ENCODE results near the gene STRA8. TPM values are rescaled to one million over a fixed set of nuclear protein-coding genes. Genes with fewer than 3 reads are reported as not detected.

STRA8 gene
- total and polyA plus RNA-seq, 2 donors: 0.16 to 0.28 TPM

DNA sequence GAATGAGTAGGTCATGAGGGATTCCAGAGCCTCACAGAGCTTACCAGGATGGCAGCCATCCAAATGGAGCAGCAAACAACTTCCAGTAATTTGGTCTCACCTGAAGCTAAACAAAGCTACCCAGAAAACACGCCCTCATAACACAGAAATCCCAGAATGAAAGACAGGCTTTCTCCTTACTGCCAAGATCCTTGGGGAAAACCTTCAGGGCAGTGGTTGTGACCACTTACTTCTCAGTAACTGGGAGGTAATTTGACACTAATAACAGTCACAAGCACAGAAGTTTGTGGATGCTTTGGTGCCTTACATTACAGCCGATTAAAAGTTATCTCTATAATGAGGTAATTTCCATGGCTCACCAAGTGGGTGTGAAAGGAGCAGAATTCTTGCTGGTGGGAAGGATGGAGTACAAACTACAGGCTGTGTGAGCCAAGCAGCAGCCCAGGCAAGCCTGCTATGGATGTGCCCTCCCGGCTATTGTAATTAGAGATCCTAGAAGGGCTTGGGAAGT lies 32.8 kb upstream of the STRA8 start:
- no peaks in the 10 kb centered on the region for H3K27me3 ChIP-seq (ENCODE audit: control insufficient read depth in 2 of 2, insufficient read depth in 1 of 2, low read length in 1 of 2)
- peaks cover 43 to 67% of the 10 kb centered on the region in 2 donors for H3K36me3 ChIP-seq (ENCODE audit: control insufficient read depth in 2 of 2, insufficient read depth in 2 of 2, low read length in 1 of 2)
- peak in 1 of 9 donors; percentile 22 for DNase-seq (ENCODE audit: low read depth in 6 of 9, low spot score in 9 of 9)
- H3K27ac ChIP-seq (ENCODE audit: low read depth in 1 of 2, low read length in 1 of 2): peak overlapping the region in 1 of 2 donors; percentile 38
- H3K4me3 ChIP-seq (ENCODE audit: low read length in 2 of 2): no peak overlapping the region
- WGBS: 95% methylated on average over 3 of the region's 3 CpGs
- no peaks in the 10 kb centered on the region for H3K9me3 ChIP-seq (ENCODE audit: control insufficient read depth in 2 of 2, insufficient read depth in 1 of 2, low read length in 1 of 2)
- peaks cover 0 to 4% of the 10 kb centered on the region in 2 donors for H3K4me1 ChIP-seq (ENCODE audit: control insufficient read depth in 2 of 2, insufficient read depth in 2 of 2, low read length in 2 of 2)

DNA sequence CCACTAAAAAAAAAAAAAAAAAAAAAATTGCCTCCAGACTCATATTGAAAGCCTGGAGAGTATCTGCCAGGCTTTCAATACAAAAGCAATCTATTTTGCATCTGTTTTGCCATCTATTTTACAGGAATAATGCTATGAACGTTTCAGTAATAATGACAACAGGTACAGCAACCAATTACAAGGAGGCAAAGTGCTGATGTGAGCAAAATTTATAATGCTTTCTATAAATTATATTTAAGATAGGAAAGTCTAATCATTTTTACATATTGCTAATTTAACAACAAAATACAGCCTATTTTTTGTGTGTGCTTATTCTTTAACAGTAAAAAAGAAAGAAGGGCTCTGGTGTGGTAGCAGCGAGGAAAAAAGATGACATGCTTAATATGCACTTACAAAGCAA lies 32.3 kb upstream of the STRA8 start:
- H3K4me1 ChIP-seq (ENCODE audit: control insufficient read depth in 2 of 2, insufficient read depth in 2 of 2, low read length in 2 of 2): peaks cover 0 to 4% of the 10 kb centered on the region in 2 donors
- peaks cover 39 to 65% of the 10 kb centered on the region in 2 donors for H3K36me3 ChIP-seq (ENCODE audit: control insufficient read depth in 2 of 2, insufficient read depth in 2 of 2, low read length in 1 of 2)
- DNase-seq (ENCODE audit: low read depth in 6 of 9, low spot score in 9 of 9): no peak
- H3K27me3 ChIP-seq (ENCODE audit: control insufficient read depth in 2 of 2, insufficient read depth in 1 of 2, low read length in 1 of 2): no peaks in the 10 kb centered on the region
- 97% methylated on average over 2 of the region's 2 CpGs for WGBS
- no peak overlapping the region for H3K4me3 ChIP-seq (ENCODE audit: low read length in 2 of 2)
- H3K27ac ChIP-seq (ENCODE audit: low read depth in 1 of 2, low read length in 1 of 2): peak overlapping the region in 1 of 2 donors; percentile 38
- no peaks in the 10 kb centered on the region for H3K9me3 ChIP-seq (ENCODE audit: control insufficient read depth in 2 of 2, insufficient read depth in 1 of 2, low read length in 1 of 2)

GRCh38 chr7:135204341-135204749 lies 29.3 kb upstream of the STRA8 start:
- no peak for DNase-seq (ENCODE audit: low read depth in 6 of 9, low spot score in 9 of 9)
- H3K36me3 ChIP-seq (ENCODE audit: control insufficient read depth in 2 of 2, insufficient read depth in 2 of 2, low read length in 1 of 2): peaks cover 18 to 48% of the 10 kb centered on the region in 2 donors
- no peaks in the 10 kb centered on the region for H3K9me3 ChIP-seq (ENCODE audit: control insufficient read depth in 2 of 2, insufficient read depth in 1 of 2, low read length in 1 of 2)
- no peak overlapping the region for H3K4me3 ChIP-seq (ENCODE audit: low read length in 2 of 2)
- H3K27me3 ChIP-seq (ENCODE audit: control insufficient read depth in 2 of 2, insufficient read depth in 1 of 2, low read length in 1 of 2): no peaks in the 10 kb centered on the region
- H3K27ac ChIP-seq (ENCODE audit: low read depth in 1 of 2, low read length in 1 of 2): peak overlapping the region in 1 of 2 donors; percentile 13
- H3K4me1 ChIP-seq (ENCODE audit: control insufficient read depth in 2 of 2, insufficient read depth in 2 of 2, low read length in 2 of 2): peaks cover 4 to 7% of the 10 kb centered on the region in 2 donors
- 95% methylated on average over 6 of the region's 6 CpGs for WGBS

DNA sequence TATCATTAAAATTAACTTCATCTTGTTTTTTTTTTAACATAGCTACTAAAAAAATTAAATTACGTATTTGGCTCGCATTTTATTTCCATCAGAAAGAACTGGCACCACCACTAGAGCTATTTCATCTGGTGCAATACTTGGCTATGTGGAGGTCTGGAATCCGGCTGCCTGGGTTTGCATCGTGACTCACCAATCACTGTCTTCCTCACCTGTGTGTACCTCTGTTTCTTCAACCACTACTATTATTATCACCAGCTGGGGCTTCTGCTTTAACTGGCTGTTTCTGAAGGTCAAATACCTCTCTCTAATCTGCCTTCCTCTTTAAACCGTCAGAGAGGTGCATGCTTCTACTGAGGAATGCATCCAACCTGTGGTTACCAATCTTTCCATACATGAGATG lies 28.8 kb upstream of the STRA8 start:
- no peak overlapping the region for H3K27ac ChIP-seq (ENCODE audit: low read depth in 1 of 2, low read length in 1 of 2)
- WGBS: 93% methylated on average over 5 of the region's 5 CpGs

GRCh38 chr7:135205850-135206249 lies 27.8 kb upstream of the STRA8 start:
- no peak overlapping the region for H3K27ac ChIP-seq (ENCODE audit: low read depth in 1 of 2, low read length in 1 of 2)
- DNase-seq (ENCODE audit: low read depth in 6 of 9, low spot score in 9 of 9): no peak
- WGBS: 95% methylated on average over 8 of the region's 8 CpGs
- H3K36me3 ChIP-seq (ENCODE audit: control insufficient read depth in 2 of 2, insufficient read depth in 2 of 2, low read length in 1 of 2): peaks cover 13 to 41% of the 10 kb centered on the region in 2 donors
- no peaks in the 10 kb centered on the region for H3K9me3 ChIP-seq (ENCODE audit: control insufficient read depth in 2 of 2, insufficient read depth in 1 of 2, low read length in 1 of 2)
- no peak overlapping the region for H3K4me3 ChIP-seq (ENCODE audit: low read length in 2 of 2)
- no peaks in the 10 kb centered on the region for H3K27me3 ChIP-seq (ENCODE audit: control insufficient read depth in 2 of 2, insufficient read depth in 1 of 2, low read length in 1 of 2)
- peaks cover 11 to 12% of the 10 kb centered on the region in 2 donors for H3K4me1 ChIP-seq (ENCODE audit: control insufficient read depth in 2 of 2, insufficient read depth in 2 of 2, low read length in 2 of 2)

More for the DNA sequence above, 28.8 kb upstream of the STRA8 start:
- Histone ChIP-seq H3K4me1 (ENCODE audit: control insufficient read depth in 2 of 2, insufficient read depth in 2 of 2, low read length in 2 of 2) (peaks cover 4 to 7% of the 10 kb centered on the region in 2 donors), H3K27me3 (ENCODE audit: control insufficient read depth in 2 of 2, insufficient read depth in 1 of 2, low read length in 1 of 2) (no peaks in the 10 kb centered on the region), H3K9me3 (ENCODE audit: control insufficient read depth in 2 of 2, insufficient read depth in 1 of 2, low read length in 1 of 2) (no peaks in the 10 kb centered on the region), H3K36me3 (ENCODE audit: control insufficient read depth in 2 of 2, insufficient read depth in 2 of 2, low read length in 1 of 2) (peaks cover 14 to 43% of the 10 kb centered on the region in 2 donors), H3K4me3 (ENCODE audit: low read length in 2 of 2) (no peak overlapping the region)
- DNase-seq (ENCODE audit: low read depth in 6 of 9, low spot score in 9 of 9): no peak

GRCh38 chr7:135206941-135207391 lies 26.7 kb upstream of the STRA8 start:
- DNase-seq (ENCODE audit: low read depth in 6 of 9, low spot score in 9 of 9): no peak
- Histone ChIP-seq H3K9me3 (ENCODE audit: control insufficient read depth in 2 of 2, insufficient read depth in 1 of 2, low read length in 1 of 2) (no peaks in the 10 kb centered on the region), H3K4me1 (ENCODE audit: control insufficient read depth in 2 of 2, insufficient read depth in 2 of 2, low read length in 2 of 2) (peaks cover 12% of the 10 kb centered on the region in 2 donors), H3K36me3 (ENCODE audit: control insufficient read depth in 2 of 2, insufficient read depth in 2 of 2, low read length in 1 of 2) (peaks cover 7 to 32% of the 10 kb centered on the region in 2 donors), H3K27me3 (ENCODE audit: control insufficient read depth in 2 of 2, insufficient read depth in 1 of 2, low read length in 1 of 2) (no peaks in the 10 kb centered on the region), H3K4me3 (ENCODE audit: low read length in 2 of 2) (no peak overlapping the region), H3K27ac (ENCODE audit: low read depth in 1 of 2, low read length in 1 of 2) (no peak overlapping the region)
- 75% methylated on average over 7 of the region's 7 CpGs for whole genome bisulfite sequencing

DNA sequence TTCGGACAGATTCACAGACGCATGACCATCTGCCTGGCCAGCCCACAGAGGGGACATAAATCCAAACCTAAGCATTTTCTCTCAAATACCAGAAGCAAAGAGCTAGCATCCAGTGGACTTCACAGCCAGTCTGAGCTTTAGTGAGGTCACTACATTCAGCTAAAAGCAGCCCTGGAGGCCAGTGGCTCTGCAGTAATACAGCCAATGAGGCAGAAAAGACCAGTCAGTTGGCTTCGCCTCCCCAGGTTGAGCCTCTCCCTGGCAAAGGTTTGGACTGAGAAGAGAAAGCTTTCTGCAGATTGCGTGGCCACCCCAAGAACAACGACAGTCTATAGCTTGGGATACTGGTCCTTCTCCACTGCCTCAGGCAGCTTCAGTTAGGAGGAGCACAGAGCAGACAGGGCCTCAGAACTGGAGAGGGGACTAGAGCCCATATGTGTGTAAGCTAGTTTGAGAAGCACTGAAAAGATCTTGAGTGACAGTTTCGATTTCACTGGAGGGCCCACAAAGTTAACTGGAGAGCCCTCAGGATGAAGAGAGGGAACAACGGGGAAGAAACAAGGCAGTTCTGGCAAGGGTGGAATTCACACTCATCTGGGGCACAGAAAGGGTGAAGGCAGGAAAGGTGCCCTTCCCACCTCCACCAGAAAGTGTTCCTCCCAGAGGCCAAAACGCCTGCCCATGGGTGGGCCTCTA lies 26.1 kb upstream of the STRA8 start:
- H3K36me3 ChIP-seq (ENCODE audit: control insufficient read depth in 2 of 2, insufficient read depth in 2 of 2, low read length in 1 of 2): peaks cover 7 to 32% of the 10 kb centered on the region in 2 donors
- H3K27me3 ChIP-seq (ENCODE audit: control insufficient read depth in 2 of 2, insufficient read depth in 1 of 2, low read length in 1 of 2): no peaks in the 10 kb centered on the region
- no peak overlapping the region for H3K4me3 ChIP-seq (ENCODE audit: low read length in 2 of 2)
- H3K27ac ChIP-seq (ENCODE audit: low read depth in 1 of 2, low read length in 1 of 2): no peak overlapping the region
- H3K4me1 ChIP-seq (ENCODE audit: control insufficient read depth in 2 of 2, insufficient read depth in 2 of 2, low read length in 2 of 2): peaks cover 12 to 13% of the 10 kb centered on the region in 2 donors
- no peak for DNase-seq (ENCODE audit: low read depth in 6 of 9, low spot score in 9 of 9)
- whole genome bisulfite sequencing: 94% methylated on average over 8 of the region's 8 CpGs
- H3K9me3 ChIP-seq (ENCODE audit: control insufficient read depth in 2 of 2, insufficient read depth in 1 of 2, low read length in 1 of 2): no peaks in the 10 kb centered on the region

- H3K4me3 ChIP-seq (ENCODE audit: low read length in 2 of 2): no peak overlapping the region
- H3K27me3 ChIP-seq (ENCODE audit: control insufficient read depth in 2 of 2, insufficient read depth in 1 of 2, low read length in 1 of 2): no peaks in the 10 kb centered on the region
- no peak for DNase-seq (ENCODE audit: low read depth in 6 of 9, low spot score in 9 of 9)
- H3K36me3 ChIP-seq (ENCODE audit: control insufficient read depth in 2 of 2, insufficient read depth in 2 of 2, low read length in 1 of 2): peaks cover 7 to 26% of the 10 kb centered on the region in 2 donors
- no peaks in the 10 kb centered on the region for H3K9me3 ChIP-seq (ENCODE audit: control insufficient read depth in 2 of 2, insufficient read depth in 1 of 2, low read length in 1 of 2)
- H3K27ac ChIP-seq (ENCODE audit: low read depth in 1 of 2, low read length in 1 of 2): no peak overlapping the region
- 92% methylated on average over 6 of the region's 6 CpGs for WGBS
- H3K4me1 ChIP-seq (ENCODE audit: control insufficient read depth in 2 of 2, insufficient read depth in 2 of 2, low read length in 2 of 2): peaks cover 12 to 13% of the 10 kb centered on the region in 2 donors
Measured at GRCh38 chr7:135208102-135208793, 25.4 kb upstream of the STRA8 start.

GRCh38 chr7:135209225-135209834 lies 24.3 kb upstream of the STRA8 start:
- Histone ChIP-seq H3K4me1 (ENCODE audit: control insufficient read depth in 2 of 2, insufficient read depth in 2 of 2, low read length in 2 of 2) (peaks cover 7 to 13% of the 10 kb centered on the region in 2 donors), H3K9me3 (ENCODE audit: control insufficient read depth in 2 of 2, insufficient read depth in 1 of 2, low read length in 1 of 2) (no peaks in the 10 kb centered on the region), H3K27ac (ENCODE audit: low read depth in 1 of 2, low read length in 1 of 2) (no peak overlapping the region), H3K4me3 (ENCODE audit: low read length in 2 of 2) (no peak overlapping the region), H3K27me3 (ENCODE audit: control insufficient read depth in 2 of 2, insufficient read depth in 1 of 2, low read length in 1 of 2) (no peaks in the 10 kb centered on the region), H3K36me3 (ENCODE audit: control insufficient read depth in 2 of 2, insufficient read depth in 2 of 2, low read length in 1 of 2) (peaks cover 4 to 18% of the 10 kb centered on the region in 2 donors)
- WGBS: 92% methylated on average over 7 of the region's 7 CpGs
- DNase-seq (ENCODE audit: low read depth in 6 of 9, low spot score in 9 of 9): no peak
